Measurements from ENCODE around the gene MAPT.

MAPT gene

DNA sequence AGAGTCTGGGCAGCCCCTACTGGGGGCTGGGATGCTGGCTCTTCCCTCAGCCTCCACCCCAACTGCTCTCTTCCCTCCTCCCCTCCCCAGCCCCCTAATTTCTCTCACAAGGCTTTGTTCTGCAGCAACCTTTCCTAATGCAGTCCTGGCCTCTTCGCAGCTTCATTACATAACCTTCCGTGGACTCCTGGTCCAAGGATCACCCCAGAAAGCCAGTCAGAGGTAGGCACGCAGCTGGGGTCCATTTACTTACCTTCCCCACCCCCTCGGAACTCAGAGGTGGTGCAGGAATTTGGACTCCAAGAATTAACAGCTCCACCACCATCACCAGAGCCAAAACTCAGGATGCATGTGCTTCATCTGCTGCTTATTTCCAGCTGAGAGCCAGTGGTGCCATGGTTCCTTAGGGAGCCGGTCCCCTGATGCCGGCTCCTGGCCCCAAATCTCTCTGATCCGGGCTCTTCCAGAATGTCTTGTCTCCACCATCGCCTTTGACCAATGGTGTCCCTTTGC, 40.9 kb downstream of the MAPT start:
- TF ChIP-seq, protein P1, sequence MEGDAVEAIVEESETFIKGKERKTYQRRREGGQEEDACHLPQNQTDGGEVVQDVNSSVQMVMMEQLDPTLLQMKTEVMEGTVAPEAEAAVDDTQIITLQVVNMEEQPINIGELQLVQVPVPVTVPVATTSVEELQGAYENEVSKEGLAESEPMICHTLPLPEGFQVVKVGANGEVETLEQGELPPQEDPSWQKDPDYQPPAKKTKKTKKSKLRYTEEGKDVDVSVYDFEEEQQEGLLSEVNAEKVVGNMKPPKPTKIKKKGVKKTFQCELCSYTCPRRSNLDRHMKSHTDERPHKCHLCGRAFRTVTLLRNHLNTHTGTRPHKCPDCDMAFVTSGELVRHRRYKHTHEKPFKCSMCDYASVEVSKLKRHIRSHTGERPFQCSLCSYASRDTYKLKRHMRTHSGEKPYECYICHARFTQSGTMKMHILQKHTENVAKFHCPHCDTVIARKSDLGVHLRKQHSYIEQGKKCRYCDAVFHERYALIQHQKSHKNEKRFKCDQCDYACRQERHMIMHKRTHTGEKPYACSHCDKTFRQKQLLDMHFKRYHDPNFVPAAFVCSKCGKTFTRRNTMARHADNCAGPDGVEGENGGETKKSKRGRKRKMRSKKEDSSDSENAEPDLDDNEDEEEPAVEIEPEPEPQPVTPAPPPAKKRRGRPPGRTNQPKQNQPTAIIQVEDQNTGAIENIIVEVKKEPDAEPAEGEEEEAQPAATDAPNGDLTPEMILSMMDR (IDR thresholded peaks at IDR 0.05), result no peak

DNA sequence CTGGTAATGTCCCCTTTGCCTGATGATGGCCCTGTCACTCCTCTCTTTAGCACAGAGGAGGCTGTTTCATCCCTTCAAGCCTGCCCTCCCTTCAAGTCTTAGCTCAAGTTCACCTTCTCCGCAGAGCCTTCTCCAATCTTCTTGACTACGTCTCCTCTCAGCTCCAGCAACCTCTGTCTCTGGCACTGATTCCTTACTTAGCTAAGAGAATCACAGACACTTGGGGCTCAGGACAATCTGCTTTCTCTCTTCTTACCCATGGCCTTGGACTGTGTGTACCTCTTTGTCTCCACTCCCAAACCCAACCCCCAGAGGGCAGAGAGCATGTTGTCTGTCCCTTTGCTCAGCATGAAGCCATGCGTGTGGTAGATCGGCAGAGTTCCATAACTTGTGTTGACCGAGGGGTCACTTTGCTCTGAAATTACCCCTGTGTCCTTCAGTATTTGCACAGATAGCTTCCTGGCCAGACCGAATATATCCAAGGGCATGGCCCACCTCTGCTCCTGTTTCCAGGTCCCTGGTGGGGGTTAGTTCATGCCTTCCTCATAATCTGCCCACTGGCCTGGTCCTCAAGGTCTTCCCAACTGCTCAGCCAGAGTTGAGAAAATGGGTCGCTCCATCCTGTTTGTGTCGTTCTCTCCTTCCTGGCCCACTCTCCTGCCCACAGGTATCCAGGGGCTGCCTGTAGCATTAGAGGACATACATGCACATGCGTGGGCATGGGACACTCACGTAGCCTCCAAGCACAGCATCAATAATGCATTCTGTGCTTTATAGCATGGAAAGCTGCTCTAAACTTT, 41.6 kb downstream of the MAPT start:
- TF ChIP-seq, protein P1 (IDR thresholded peaks at IDR 0.05), result no peak

DNA sequence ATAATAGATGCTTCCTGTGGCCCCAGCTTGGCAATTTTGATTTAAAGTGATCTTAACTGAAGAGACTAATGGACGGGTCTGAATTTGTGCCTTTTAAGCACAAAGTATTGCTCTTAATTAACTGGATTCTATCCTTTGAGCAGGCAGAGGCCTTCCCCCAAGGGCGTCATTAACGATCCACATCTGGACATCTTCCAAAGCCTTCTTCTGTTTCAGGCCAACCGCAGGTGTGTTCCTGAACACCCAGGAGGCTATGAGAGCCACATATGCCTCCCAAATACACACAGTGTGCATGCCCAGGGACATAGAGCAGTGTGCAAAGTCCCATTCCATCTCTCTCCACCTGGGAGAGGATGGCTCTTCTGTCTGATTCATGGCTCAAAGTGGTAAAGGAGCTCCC, 42.3 kb downstream of the MAPT start:
- TF ChIP-seq, protein P1 (IDR thresholded peaks at IDR 0.05), result no peak

DNA sequence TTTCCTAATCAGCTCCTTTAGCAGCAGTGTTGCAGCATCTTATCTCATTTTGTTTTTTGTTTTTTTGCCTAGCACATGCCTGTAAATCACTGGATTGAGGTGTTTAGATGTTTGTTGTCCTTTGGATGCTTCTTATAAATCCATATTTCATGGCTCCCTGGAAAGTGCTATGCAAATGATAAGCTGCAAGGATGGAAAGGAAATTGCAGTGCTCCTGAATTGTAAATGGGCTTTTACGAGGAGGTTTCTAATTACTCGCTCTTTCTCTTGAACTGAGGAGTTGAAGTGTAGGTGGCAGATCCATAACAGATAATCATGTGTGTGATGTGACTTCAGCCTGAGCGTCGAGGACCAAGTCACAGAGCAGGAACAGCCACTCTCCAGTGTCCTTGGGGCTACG, 45.0 kb downstream of the MAPT start:
- TF ChIP-seq, protein P1 (IDR thresholded peaks at IDR 0.05), result no peak

- TF ChIP-seq, protein P1 (IDR thresholded peaks at IDR 0.05), result no peak
Observed at GRCh38 chr17:45940293-45940692, 45.9 kb downstream of the MAPT start.

GRCh38 chr17:45940826-45941225, 46.5 kb downstream of the MAPT start:
- TF ChIP-seq, protein P1 (IDR thresholded peaks at IDR 0.05), result no peak

- TF ChIP-seq, protein P1 (IDR thresholded peaks at IDR 0.05), result no peak
Observed at GRCh38 chr17:45941395-45941794, 47.0 kb downstream of the MAPT start.

All from LNCAP (cell line).